ENCODE measurements around the gene ZNF417. TPM values are rescaled to one million over a fixed set of nuclear protein-coding genes. Genes with fewer than 3 reads are reported as not detected.

The ZNF417 gene
- total and polyA plus RNA-seq, 2 of the 8 experiments (the other 6 are each of a cell fraction or from before 2014, with no cell fraction given): 5.4 to 19.2 TPM

DNA sequence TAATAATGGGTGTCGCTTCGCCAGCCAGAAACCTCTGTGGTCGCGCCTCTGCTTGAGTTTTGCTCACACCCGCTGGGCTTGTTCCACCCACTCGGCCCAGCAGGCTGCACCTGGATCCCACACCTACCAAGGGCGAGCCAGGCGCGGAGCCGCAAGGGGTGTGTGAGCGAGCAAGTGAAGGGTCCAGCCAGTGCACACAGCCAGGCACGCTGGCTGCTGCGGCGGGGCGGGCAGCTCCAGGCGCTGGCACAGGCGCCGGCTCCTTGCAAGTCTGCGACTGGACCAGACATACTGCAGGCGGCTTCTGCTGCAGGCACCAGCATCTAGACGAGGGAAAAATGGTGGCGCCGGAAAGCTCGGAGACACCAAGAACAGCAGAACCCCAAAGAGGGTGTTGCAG lies 32.9 kb upstream of the ZNF417 start:
- H3K18ac ChIP-seq (ENCODE audit: extremely low read depth, low read length): no peak overlapping the region

More for the DNA sequence above, 32.9 kb upstream of the ZNF417 start:
- no peak overlapping the region for H3K14ac ChIP-seq (ENCODE audit: insufficient read length)
- no peak overlapping the region for H2BK12ac ChIP-seq (ENCODE audit: low read depth, low read length)
- peak overlapping the region; percentile 83; the same call in 1 of the 2 replicates for H4K8ac ChIP-seq (ENCODE audit: extremely low read depth, insufficient read depth, low read length)
- peaks cover 21 to 31% of the 10 kb centered on the region in 2 experiments for H3K79me2 ChIP-seq (ENCODE audit: control insufficient read depth in 1 of 2, insufficient read depth in 2 of 2, low read length in 2 of 2)
- 94% methylated on average over 24 of the region's 24 CpGs; no CpG with 5 or more reads in 1 of the 2 experiments for WGBS, 2 experiments (ENCODE audit: extremely low coverage in 1 of 2, insufficient coverage in 1 of 2, insufficient read length in 1 of 2, insufficient replicate concordance in 2 of 2, low coverage in 1 of 2, low lambda C conversion rate in 2 of 2, missing lambda C conversion rate in 1 of 2)
- H3K9ac ChIP-seq (replicated peaks in 1 of 4; ENCODE audit: extremely low read depth in 1 of 4, low read depth in 3 of 4, low read length in 3 of 4): no peak overlapping the region
- H3K4me3 ChIP-seq (ENCODE audit: extremely low read depth in 1 of 4, insufficient read depth in 2 of 4, low read depth in 3 of 4, low read length in 4 of 4): no peak overlapping the region
- peaks cover 37 to 44% of the 10 kb centered on the region in 2 experiments for H3K9me3 ChIP-seq (ENCODE audit: insufficient read depth in 2 of 2, low read depth in 1 of 2, low read length in 1 of 2)
- H4K20me1 ChIP-seq (replicated peaks in 1 of 2; ENCODE audit: control insufficient read depth in 1 of 2, insufficient read depth in 2 of 2, low read length in 2 of 2): peaks cover 0 to 7% of the 10 kb centered on the region in 2 experiments
- no peak overlapping the region for H4K91ac ChIP-seq (replicated peaks; ENCODE audit: insufficient read length, low read length)
- H3K23ac ChIP-seq (ENCODE audit: insufficient read length): no peak overlapping the region
- no peak overlapping the region for H2BK120ac ChIP-seq (replicated peaks; ENCODE audit: low read depth, low read length)
- no peak overlapping the region for H2BK15ac ChIP-seq (ENCODE audit: low read length)
- DNase-seq (ENCODE audit: low read depth in 1 of 2, low spot score in 2 of 2): no peak
- no peak for FAIRE-seq
- H2AK5ac ChIP-seq (ENCODE audit: low read depth, low read length): no peak overlapping the region
- H3K23me2 ChIP-seq (ENCODE audit: low read depth, low read length): peaks cover 5% of the 10 kb centered on the region; the same call in 1 of the 2 replicates
- no peak overlapping the region for H2BK5ac ChIP-seq (ENCODE audit: low read depth, low read length)
- no peak overlapping the region for H3K56ac ChIP-seq (replicated peaks; ENCODE audit: insufficient read length, low read depth, low read length)
- no peak overlapping the region for H3K27ac ChIP-seq (ENCODE audit: low read depth, low read length)
- ChIA-PET POLR2A (ENCODE audit: partially characterized antibody) (interaction anchor here (0.6 to 2.3 kb wide), 8 partner anchors 14 to 517 kb away, joined by 3 to 8 read pairs (median 4); partner anchors contain the start of genes ZNF417, ZNF418 and ZNF606), CTCF (ENCODE audit: partially characterized antibody) (interaction anchor here (1.1 to 1.8 kb wide), 2 partner anchors 18 to 37 kb away, joined by 3 to 4 read pairs; no protein-coding TSS in a partner anchor)
- H2BK20ac ChIP-seq (ENCODE audit: low read length): no peak overlapping the region
- H4K5ac ChIP-seq (ENCODE audit: insufficient read length, low read depth, low read length): no peak overlapping the region
- H3K79me1 ChIP-seq (ENCODE audit: low read depth, low read length): peaks cover 19% of the 10 kb centered on the region
- peaks cover 0 to 9% (median 2%) of the 10 kb centered on the region in 4 experiments; a peak in 5 of 7 replicates for H3K4me1 ChIP-seq (replicated peaks in 1 of 4; ENCODE audit: control insufficient read depth in 3 of 4, insufficient read depth in 4 of 4, low read length in 3 of 4)
- no peak overlapping the region for H3K4me2 ChIP-seq (ENCODE audit: insufficient read depth in 1 of 2, low read depth in 2 of 2, low read length in 2 of 2)
- TF ChIP-seq TBP (IDR thresholded peaks at IDR 0.05; ENCODE audit: low read depth, low read length) (no peak), GABPA (IDR thresholded peaks at IDR 0.05; ENCODE audit: borderline replicate concordance, insufficient read depth, low read length) (no peak), CBX8 (IDR thresholded peaks at IDR 0.05; ENCODE audit: borderline replicate concordance, low read depth, low read length) (no peak), SP2 (IDR thresholded peaks at IDR 0.05; ENCODE audit: low read length) (no peak), MAX (IDR thresholded peaks at IDR 0.05) (no peak), TAF7 (optimal IDR thresholded peaks at IDR 0.05; ENCODE audit: borderline replicate concordance, low read depth, low read length) (no peak), CTBP2 (IDR thresholded peaks at IDR 0.05; ENCODE audit: borderline replicate concordance, insufficient read depth, insufficient read length, low read length) (no peak), HDAC6 (IDR thresholded peaks at IDR 0.05; ENCODE audit: low read depth, low read length) (no peak), NRF1 (IDR thresholded peaks at IDR 0.05; ENCODE audit: low read depth, low read length) (no peak), JUND (IDR thresholded peaks at IDR 0.05; ENCODE audit: low read length) (no peak)
- H2AFZ ChIP-seq (ENCODE audit: low read length): no peak overlapping the region
- no peaks in the 10 kb centered on the region for H3K27me3 ChIP-seq (replicated peaks in 1 of 4; ENCODE audit: control insufficient read depth in 3 of 4, extremely low read depth in 1 of 4, insufficient read depth in 3 of 4, low read length in 3 of 4)
- H3K36me3 ChIP-seq (ENCODE audit: control insufficient read depth in 2 of 4, insufficient read depth in 4 of 4, low read length in 3 of 4): 0 out of 8 replicates have a peak, but pooled peaks cover 0 to under 1% (median 0%) of the 10 kb centered on the region in 4 experiments
- no peak overlapping the region for H3K4ac ChIP-seq (replicated peaks; ENCODE audit: insufficient read length, low read depth, low read length)
